NCI-H1417 treated with DMSO at 0.1 percent for 48 hours (cell line): ENCODE measurements around the gene ALG5.

Source experiments
- DNase-seq: peaks from one replicate; lab custom pipeline; 2025; lab: John Stamatoyannopoulos, UW

ALG5 gene

GRCh38 chr13:36999054-36999714, at the start of gene ALG5:
ALG5 (minus strand) TSS chr13:36999340; CDS start chr13:36999300, 40 bp downstream.
- peak; percentile 55 for DNase-seq

- DNase-seq: no peak
Observed at GRCh38 chr13:37047846-37048245, 48.7 kb upstream of the ALG5 start.

- no peak for DNase-seq
Observed at GRCh38 chr13:37047032-37047431, 47.9 kb upstream of the ALG5 start.

GRCh38 chr13:37046062-37046461, 46.9 kb upstream of the ALG5 start:
- no peak for DNase-seq

GRCh38 chr13:37040789-37041188, 41.6 kb upstream of the ALG5 start:
- no peak for DNase-seq

GRCh38 chr13:37039896-37040295, 40.8 kb upstream of the ALG5 start:
- DNase-seq: no peak

- no peak for DNase-seq
Observed at GRCh38 chr13:37037241-37037640, 38.1 kb upstream of the ALG5 start.

- DNase-seq: no peak
Observed at GRCh38 chr13:37029617-37030016, 30.5 kb upstream of the ALG5 start.

- no peak for DNase-seq
Observed at GRCh38 chr13:37027639-37028038, 28.5 kb upstream of the ALG5 start.

- DNase-seq: no peak
Observed at GRCh38 chr13:37026771-37027170, 27.6 kb upstream of the ALG5 start.

GRCh38 chr13:37023871-37024270, 24.7 kb upstream of the ALG5 start:
- DNase-seq: no peak

- DNase-seq: no peak
Observed at GRCh38 chr13:37014609-37015008, 15.5 kb upstream of the ALG5 start.

GRCh38 chr13:37011788-37012187, 12.6 kb upstream of the ALG5 start:
- DNase-seq: no peak

GRCh38 chr13:37011002-37011401, 11.9 kb upstream of the ALG5 start:
- no peak for DNase-seq

- DNase-seq: no peak
Observed at GRCh38 chr13:37010424-37010823, 11.3 kb upstream of the ALG5 start.

GRCh38 chr13:37009692-37010091, 10.6 kb upstream of the ALG5 start:
- DNase-seq: no peak

- no peak for DNase-seq
Observed at GRCh38 chr13:37001921-37002250, 2.7 kb upstream of the ALG5 start.

- DNase-seq: no peak
Observed at GRCh38 chr13:36998624-36999041, 507 bp downstream of the ALG5 start.

GRCh38 chr13:36997716-36998427, 1.3 kb downstream of the ALG5 start:
- no peak for DNase-seq

GRCh38 chr13:36992362-36992761, 6.8 kb downstream of the ALG5 start:
- no peak for DNase-seq

- no peak for DNase-seq
Observed at GRCh38 chr13:36986462-36987240, 12.5 kb downstream of the ALG5 start.

GRCh38 chr13:36981156-36981743, 17.9 kb downstream of the ALG5 start:
- no peak for DNase-seq
